Measurements from ENCODE around the gene CLSTN2. TPM values are rescaled to one million over a fixed set of nuclear protein-coding genes. Genes with fewer than 3 reads are reported as not detected.

CLSTN2 gene
- total and polyA plus RNA-seq, 2 of the 8 experiments (the other 6 are each of a cell fraction or from before 2014, with no cell fraction given), result 0.39 to 0.52 TPM

GRCh38 chr3:140007911-140008869, 73.2 kb downstream of the CLSTN2 start:
- no peaks in the 10 kb centered on the region for H3K9me3 ChIP-seq (ENCODE audit: insufficient read depth in 2 of 2, low read depth in 1 of 2, low read length in 1 of 2)
- no peak overlapping the region for H4K5ac ChIP-seq (ENCODE audit: insufficient read length, low read depth, low read length)
- no peaks in the 10 kb centered on the region for H4K20me1 ChIP-seq (replicated peaks in 1 of 2; ENCODE audit: control insufficient read depth in 1 of 2, insufficient read depth in 2 of 2, low read length in 2 of 2)
- H3K4me3 ChIP-seq (ENCODE audit: extremely low read depth in 1 of 4, insufficient read depth in 2 of 4, low read depth in 3 of 4, low read length in 4 of 4), result no peak overlapping the region
- DNase-seq (ENCODE audit: low read depth in 1 of 2, low spot score in 2 of 2), result no peak
- H3K56ac ChIP-seq (replicated peaks; ENCODE audit: insufficient read length, low read depth, low read length), result no peak overlapping the region
- H3K79me2 ChIP-seq (ENCODE audit: control insufficient read depth in 1 of 2, insufficient read depth in 2 of 2, low read length in 2 of 2), result no peaks in the 10 kb centered on the region
- no peaks in the 10 kb centered on the region for H3K23me2 ChIP-seq (ENCODE audit: low read depth, low read length)
- H3K4me1 ChIP-seq (replicated peaks in 1 of 4; ENCODE audit: control insufficient read depth in 3 of 4, insufficient read depth in 4 of 4, low read length in 3 of 4), result peaks cover 0 to 3% (median 1%) of the 10 kb centered on the region in 4 experiments; a peak in 3 of 7 replicates
- H2BK5ac ChIP-seq (ENCODE audit: low read depth, low read length), result no peak overlapping the region
- no peak overlapping the region for H4K91ac ChIP-seq (replicated peaks; ENCODE audit: insufficient read length, low read length)
- no peaks in the 10 kb centered on the region for H3K27me3 ChIP-seq (replicated peaks in 1 of 4; ENCODE audit: control insufficient read depth in 3 of 4, extremely low read depth in 1 of 4, insufficient read depth in 3 of 4, low read length in 3 of 4)
- H2AK5ac ChIP-seq (ENCODE audit: low read depth, low read length), result no peak overlapping the region
- no peak overlapping the region for H3K14ac ChIP-seq (ENCODE audit: insufficient read length)
- H2BK20ac ChIP-seq (ENCODE audit: low read length), result no peak overlapping the region
- no peak overlapping the region for H3K27ac ChIP-seq (ENCODE audit: low read depth, low read length)
- no peak overlapping the region for H3K18ac ChIP-seq (ENCODE audit: extremely low read depth, low read length)
- no peak overlapping the region for H3K9ac ChIP-seq (replicated peaks in 1 of 4; ENCODE audit: extremely low read depth in 1 of 4, low read depth in 3 of 4, low read length in 3 of 4)
- no peak overlapping the region for H4K8ac ChIP-seq (ENCODE audit: extremely low read depth, insufficient read depth, low read length)
- ChIA-PET POLR2A (ENCODE audit: partially characterized antibody) (no interaction called here), CTCF (ENCODE audit: partially characterized antibody) (interaction anchor here (0.8 to 2.0 kb wide), 3 partner anchors 14 to 24 kb away, joined by 3 to 4 read pairs (median 3); no protein-coding TSS in a partner anchor)
- H3K4ac ChIP-seq (replicated peaks; ENCODE audit: insufficient read length, low read depth, low read length), result no peak overlapping the region
- H2BK120ac ChIP-seq (replicated peaks; ENCODE audit: low read depth, low read length), result no peak overlapping the region
- H3K79me1 ChIP-seq (ENCODE audit: low read depth, low read length), result no peaks in the 10 kb centered on the region
- no peak overlapping the region for H2BK15ac ChIP-seq (ENCODE audit: low read length)
- no peak overlapping the region for H3K23ac ChIP-seq (ENCODE audit: insufficient read length)
- H3K36me3 ChIP-seq (ENCODE audit: control insufficient read depth in 2 of 4, insufficient read depth in 4 of 4, low read length in 3 of 4), result no peaks in the 10 kb centered on the region
- FAIRE-seq, result no peak
- 85% methylated on average over 7 of the region's 7 CpGs; no CpG with 5 or more reads in 1 of the 2 experiments for WGBS, 2 experiments (ENCODE audit: extremely low coverage in 1 of 2, insufficient coverage in 1 of 2, insufficient read length in 1 of 2, insufficient replicate concordance in 2 of 2, low coverage in 1 of 2, low lambda C conversion rate in 2 of 2, missing lambda C conversion rate in 1 of 2)
- no peak overlapping the region for H2BK12ac ChIP-seq (ENCODE audit: low read depth, low read length)
- H2AFZ ChIP-seq (ENCODE audit: low read length), result no peak overlapping the region
- H3K4me2 ChIP-seq (ENCODE audit: insufficient read depth in 1 of 2, low read depth in 2 of 2, low read length in 2 of 2), result no peak overlapping the region
- TF ChIP-seq SIN3A (conservative IDR thresholded peaks at IDR 0.05 in 1 of 2, IDR thresholded peaks at IDR 0.05 in 1 of 2; ENCODE audit: low read depth in 1 of 2, low read length in 2 of 2) (no peak), TBP (IDR thresholded peaks at IDR 0.05; ENCODE audit: low read depth, low read length) (no peak), GTF2F1 (IDR thresholded peaks at IDR 0.05; ENCODE audit: borderline replicate concordance, low read depth, low read length) (no peak), SRF (IDR thresholded peaks at IDR 0.05; ENCODE audit: low read depth, low read length) (no peak), JUN (IDR thresholded peaks at IDR 0.05; ENCODE audit: low read depth, low read length) (no peak), TEAD4 (IDR thresholded peaks at IDR 0.05; ENCODE audit: low read depth, low read length) (no peak), POU5F1 (IDR thresholded peaks at IDR 0.05; ENCODE audit: low read depth, low read length) (no peak), POLR2AphosphoS5 (IDR thresholded peaks at IDR 0.05; ENCODE audit: low read depth, low read length) (no peak), TAF7 (optimal IDR thresholded peaks at IDR 0.05; ENCODE audit: borderline replicate concordance, low read depth, low read length) (no peak), POLR2A (IDR thresholded peaks at IDR 0.05; ENCODE audit: control extremely low read depth in 1 of 2, low read depth in 2 of 2, low read length in 2 of 2) (no peak)
- TF ChIP-seq, protein P1, sequence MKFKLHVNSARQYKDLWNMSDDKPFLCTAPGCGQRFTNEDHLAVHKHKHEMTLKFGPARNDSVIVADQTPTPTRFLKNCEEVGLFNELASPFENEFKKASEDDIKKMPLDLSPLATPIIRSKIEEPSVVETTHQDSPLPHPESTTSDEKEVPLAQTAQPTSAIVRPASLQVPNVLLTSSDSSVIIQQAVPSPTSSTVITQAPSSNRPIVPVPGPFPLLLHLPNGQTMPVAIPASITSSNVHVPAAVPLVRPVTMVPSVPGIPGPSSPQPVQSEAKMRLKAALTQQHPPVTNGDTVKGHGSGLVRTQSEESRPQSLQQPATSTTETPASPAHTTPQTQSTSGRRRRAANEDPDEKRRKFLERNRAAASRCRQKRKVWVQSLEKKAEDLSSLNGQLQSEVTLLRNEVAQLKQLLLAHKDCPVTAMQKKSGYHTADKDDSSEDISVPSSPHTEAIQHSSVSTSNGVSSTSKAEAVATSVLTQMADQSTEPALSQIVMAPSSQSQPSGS (IDR thresholded peaks at IDR 0.05; ENCODE audit: low read length), result no peak

All from H1 (cell line).